Bronchial epithelial cell (primary cell): Measurements from ENCODE around the gene NLRP1. TPM values are rescaled to one million over a fixed set of nuclear protein-coding genes. Genes with fewer than 3 reads are reported as not detected.

Experiments used
- DNase-seq: peaks from one replicate; pipeline ENCODE4 v3.0.0-alpha.2; 2010; ENCODE audit warnings: low read depth
- FAIRE-seq: peaks from 2 replicates; lab custom pipeline; 2011; peaks lifted over from hg19 to GRCh38; lab: Jason Lieb, UNC
- H3K27me3 ChIP-seq: 2 replicates; pipeline ENCODE4 v1.5.1; 2011; ENCODE audit warnings: low read length; ENCODE audit not compliant: control insufficient read depth, insufficient read depth
- H3K36me3 ChIP-seq: 2 replicates; pipeline ENCODE4 v1.5.1; 2011; ENCODE audit warnings: low read length; ENCODE audit not compliant: control insufficient read depth, insufficient read depth
- H3K4me3 ChIP-seq: 2 replicates; pipeline ENCODE4 v1.5.1; 2011; ENCODE audit warnings: mild to moderate bottlenecking, low read depth, low read length, control low read depth
- CTCF ChIP-seq: IDR thresholded peaks from 2 replicates; pipeline ENCODE4 v1.5.1; 2011; ENCODE audit warnings: mild to moderate bottlenecking, moderate library complexity, low read length, control low read depth, inconsistent platforms; ENCODE audit not compliant: insufficient read depth, severe bottlenecking
- total RNA-seq: library from RNA; depleted of rRNA; stranded (reverse); fragments of >200 nt; gene quantifications from 2 replicates; pipeline ENCODE4 v1.2.1, GENCODE V29; 2014

The NLRP1 gene
- total RNA-seq, 1 donor from 2014 or later = 12.9 TPM

DNA sequence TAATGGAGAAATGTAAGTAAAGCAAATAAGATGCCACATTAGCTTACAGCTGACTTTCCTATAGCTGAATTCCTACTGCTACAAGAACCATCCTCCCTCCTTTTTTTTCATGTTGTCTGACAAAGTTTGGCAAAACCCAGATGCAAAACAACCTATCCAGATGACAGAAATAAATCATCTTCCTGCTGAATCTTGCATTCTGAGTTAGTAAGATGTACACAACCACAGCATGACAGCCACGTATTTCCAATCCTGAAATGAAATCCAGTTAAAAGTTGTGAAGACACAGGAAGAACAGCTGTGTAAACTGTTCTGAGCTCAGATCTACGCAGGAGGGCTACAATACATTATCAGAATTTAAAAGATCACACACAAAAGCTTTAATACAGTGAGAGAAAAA lies 110.4 kb downstream of the NLRP1 start:
- peaks cover 10% of the 10 kb centered on the region for H3K36me3 ChIP-seq
- no peak overlapping the region for H3K4me3 ChIP-seq
- TF ChIP-seq CTCF = no peak
- FAIRE-seq = no peak
- no peak for DNase-seq
- no peaks in the 10 kb centered on the region for H3K27me3 ChIP-seq

DNA sequence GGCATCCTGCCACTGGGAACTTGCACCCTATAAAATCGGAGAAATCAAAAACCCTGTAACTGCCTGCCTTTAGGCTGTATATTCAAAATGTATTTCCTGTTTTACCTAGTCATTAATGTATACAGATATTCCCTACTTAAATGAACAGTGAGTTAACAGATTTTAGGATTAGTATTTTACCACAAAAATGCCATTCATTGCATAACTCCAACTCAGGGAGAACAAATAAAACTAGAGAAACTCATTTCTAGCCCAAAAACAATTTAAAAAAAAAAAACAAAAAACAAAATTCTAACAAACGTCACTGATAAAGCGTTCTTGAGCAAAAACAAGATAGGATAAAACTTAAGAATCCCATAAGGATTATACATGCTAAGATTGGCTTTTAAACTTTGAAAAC lies 111.8 kb downstream of the NLRP1 start:
- DNase-seq = no peak
- FAIRE-seq = no peak
- TF ChIP-seq CTCF = no peak
- Histone ChIP-seq H3K27me3 (no peaks in the 10 kb centered on the region), H3K4me3 (no peak overlapping the region), H3K36me3 (peaks cover 8% of the 10 kb centered on the region)

DNA sequence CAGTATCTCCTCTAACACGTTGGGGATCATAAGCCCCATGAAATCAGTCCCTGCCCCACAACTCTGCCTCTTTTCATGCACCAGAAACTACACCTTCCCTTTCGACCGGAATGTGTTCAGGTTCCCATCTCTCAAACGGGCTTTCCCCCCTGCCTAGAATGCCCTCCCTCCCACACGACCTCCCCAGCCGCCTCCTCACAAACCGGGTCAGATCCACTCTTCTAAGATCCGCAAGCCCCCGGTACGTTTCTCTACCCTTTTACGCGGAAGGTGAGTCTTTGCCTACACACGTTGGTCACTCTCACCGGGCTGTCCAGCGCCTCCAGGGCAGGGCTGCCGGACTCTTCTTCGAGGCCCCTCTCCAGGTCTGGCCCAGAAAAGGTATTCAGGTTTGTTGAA lies 116.2 kb downstream of the NLRP1 start:
- Histone ChIP-seq H3K36me3 (peaks cover 4% of the 10 kb centered on the region), H3K4me3 (peak overlapping the region; percentile 93), H3K27me3 (no peaks in the 10 kb centered on the region)
- no peak for FAIRE-seq
- TF ChIP-seq CTCF = no peak
- DNase-seq = peak; percentile 7

- FAIRE-seq = no peak
- peak overlapping the region; percentile 93 for H3K4me3 ChIP-seq
Observed at GRCh38 chr17:5467416-5467815, 116.9 kb downstream of the NLRP1 start.

DNA sequence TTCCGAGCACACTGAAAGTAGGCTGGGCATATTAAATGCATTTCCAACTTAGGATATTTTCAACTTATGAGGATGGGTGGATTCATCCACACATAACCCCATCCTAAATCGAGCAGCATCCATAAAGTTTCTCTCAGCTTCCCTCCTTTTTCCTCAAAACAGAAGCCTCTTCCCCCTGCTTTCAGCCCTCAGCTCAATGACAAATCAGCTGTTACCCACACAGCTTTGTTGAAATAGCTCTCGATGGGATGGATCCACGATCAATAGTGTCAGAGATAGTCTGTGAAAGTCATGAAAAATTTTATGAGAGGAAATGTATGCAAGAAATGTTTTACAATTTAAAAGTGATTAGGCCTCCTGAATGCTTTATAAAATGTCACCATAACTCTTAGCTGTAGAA lies 118.0 kb downstream of the NLRP1 start:
- H3K27me3 ChIP-seq = no peaks in the 10 kb centered on the region
- TF ChIP-seq CTCF = no peak
- DNase-seq (no peak), FAIRE-seq (no peak)
- no peak overlapping the region for H3K4me3 ChIP-seq
- peaks cover 2% of the 10 kb centered on the region for H3K36me3 ChIP-seq

More at GRCh38 chr17:5467416-5467815, 116.9 kb downstream of the NLRP1 start:
- DNase-seq = no peak
- TF ChIP-seq CTCF = no peak
- peaks cover 4% of the 10 kb centered on the region for H3K36me3 ChIP-seq
- H3K27me3 ChIP-seq = no peaks in the 10 kb centered on the region

GRCh38 chr17:5464717-5465507 lies 119.4 kb downstream of the NLRP1 start:
- TF ChIP-seq CTCF = no peak
- FAIRE-seq (peak; percentile 28), DNase-seq (no peak)
- Histone ChIP-seq H3K36me3 (peaks cover 6% of the 10 kb centered on the region), H3K4me3 (no peak overlapping the region), H3K27me3 (no peaks in the 10 kb centered on the region)
